ENCODE results near the gene USP17L10.
"Not testable (repeated sequence)": the region's sequence is repeated elsewhere in the genome, so short reads cannot be mapped to it uniquely, and the experiment has no call there.

USP17L10 gene

GRCh38 chr4:9210357-9210756 is at the start of gene USP17L10:
USP17L10 (plus strand) TSS chr4:9210657; CDS start chr4:9210657, 0 bp downstream.
- in situ Hi-C loops (cut with HindIII; ENCODE audit: low pct_ligation_motif_present, low pct_unique_long_range_greater_than_20kb, low sequenced_read_pairs): not testable (repeated sequence)

GRCh38 chr4:9165990-9166389 is 44.5 kb upstream of the USP17L10 start:
- DNase-seq: not testable (repeated sequence)

More at GRCh38 chr4:9210357-9210756, at the start of gene USP17L10:
- not testable (repeated sequence) for DNase-seq

GRCh38 chr4:9169791-9170459 is 40.5 kb upstream of the USP17L10 start, which contains the start of gene FAM90A26:
FAM90A26 (plus strand) TSS chr4:9170409; CDS start chr4:9173173, 2,764 bp downstream.
- in situ Hi-C loops (cut with HindIII; ENCODE audit: low pct_ligation_motif_present, low pct_unique_long_range_greater_than_20kb, low sequenced_read_pairs): not testable (repeated sequence)

More at GRCh38 chr4:9165990-9166389, 44.5 kb upstream of the USP17L10 start:
- in situ Hi-C loops (cut with HindIII; ENCODE audit: low pct_ligation_motif_present, low pct_unique_long_range_greater_than_20kb, low sequenced_read_pairs): not testable (repeated sequence)

GRCh38 chr4:9214701-9215100 is 4.2 kb downstream of the USP17L10 start:
- DNase-seq; in situ Hi-C loops (cut with HindIII; ENCODE audit: low pct_ligation_motif_present, low pct_unique_long_range_greater_than_20kb, low sequenced_read_pairs): not testable (repeated sequence)

More at GRCh38 chr4:9169791-9170459, 40.5 kb upstream of the USP17L10 start, which contains the start of gene FAM90A26:
- DNase-seq: not testable (repeated sequence)

GRCh38 chr4:9215105-9215504 is 4.6 kb downstream of the USP17L10 start, which contains the start of gene USP17L11:
USP17L11 (plus strand) TSS chr4:9215405; CDS start chr4:9215405, 0 bp downstream.
- in situ Hi-C loops (cut with HindIII; ENCODE audit: low pct_ligation_motif_present, low pct_unique_long_range_greater_than_20kb, low sequenced_read_pairs); DNase-seq: not testable (repeated sequence)

- DNase-seq; in situ Hi-C loops (cut with HindIII; ENCODE audit: low pct_ligation_motif_present, low pct_unique_long_range_greater_than_20kb, low sequenced_read_pairs): not testable (repeated sequence)
Observed at GRCh38 chr4:9219852-9220251, 9.4 kb downstream of the USP17L10 start, which contains the start of gene USP17L12. USP17L12 (plus strand) TSS chr4:9220152; CDS start chr4:9220152, 0 bp downstream.

GRCh38 chr4:9224596-9224995 is 14.1 kb downstream of the USP17L10 start, which contains the start of gene USP17L13:
USP17L13 (plus strand) TSS chr4:9224896; CDS start chr4:9224896, 0 bp downstream.
- in situ Hi-C loops (cut with HindIII; ENCODE audit: low pct_ligation_motif_present, low pct_unique_long_range_greater_than_20kb, low sequenced_read_pairs); DNase-seq: not testable (repeated sequence)

GRCh38 chr4:9230249-9230648 is 19.8 kb downstream of the USP17L10 start:
- DNase-seq; in situ Hi-C loops (cut with HindIII; ENCODE audit: low pct_ligation_motif_present, low pct_unique_long_range_greater_than_20kb, low sequenced_read_pairs): not testable (repeated sequence)

- in situ Hi-C loops (cut with HindIII; ENCODE audit: low pct_ligation_motif_present, low pct_unique_long_range_greater_than_20kb, low sequenced_read_pairs); DNase-seq: not testable (repeated sequence)
Observed at GRCh38 chr4:9234085-9234484, 23.6 kb downstream of the USP17L10 start, which contains the start of gene USP17L15. USP17L15 (plus strand) TSS chr4:9234385; CDS start chr4:9234385, 0 bp downstream.

GRCh38 chr4:9238461-9238860 is 28.0 kb downstream of the USP17L10 start:
- DNase-seq; in situ Hi-C loops (cut with HindIII; ENCODE audit: low pct_ligation_motif_present, low pct_unique_long_range_greater_than_20kb, low sequenced_read_pairs): not testable (repeated sequence)

- DNase-seq; in situ Hi-C loops (cut with HindIII; ENCODE audit: low pct_ligation_motif_present, low pct_unique_long_range_greater_than_20kb, low sequenced_read_pairs): not testable (repeated sequence)
Observed at GRCh38 chr4:9243579-9243978, 33.1 kb downstream of the USP17L10 start, which contains the start of gene USP17L17. USP17L17 (plus strand) TSS chr4:9243879; CDS start chr4:9243879, 0 bp downstream.

GRCh38 chr4:9247953-9248680 is 37.7 kb downstream of the USP17L10 start, which contains the start of gene USP17L18:
USP17L18 (plus strand) TSS chr4:9248630; CDS start chr4:9248630, 0 bp downstream.
- in situ Hi-C loops (cut with HindIII; ENCODE audit: low pct_ligation_motif_present, low pct_unique_long_range_greater_than_20kb, low sequenced_read_pairs); DNase-seq: not testable (repeated sequence)

- in situ Hi-C loops (cut with HindIII; ENCODE audit: low pct_ligation_motif_present, low pct_unique_long_range_greater_than_20kb, low sequenced_read_pairs); DNase-seq: not testable (repeated sequence)
Observed at GRCh38 chr4:9253078-9253477, 42.6 kb downstream of the USP17L10 start, which contains the start of gene USP17L19. USP17L19 (plus strand) TSS chr4:9253378; CDS start chr4:9253378, 0 bp downstream.

GRCh38 chr4:9257824-9258223 is 47.4 kb downstream of the USP17L10 start, which contains the start of gene USP17L20:
USP17L20 (plus strand) TSS chr4:9258124; CDS start chr4:9258124, 0 bp downstream.
- DNase-seq; in situ Hi-C loops (cut with HindIII; ENCODE audit: low pct_ligation_motif_present, low pct_unique_long_range_greater_than_20kb, low sequenced_read_pairs): not testable (repeated sequence)

Measured in ACHN (cell line).